Neural progenitor cell (in vitro differentiated cells): ENCODE measurements around the gene C11orf42.

ENCODE experiments used
- EZH2 ChIP-seq: fragments of 200-600 bp; sonication (generic); IDR thresholded peaks from 2 replicates; pipeline ENCODE4 v1.6.1; 2017; ENCODE audit warnings: antibody characterized with exemption, mild to moderate bottlenecking, moderate library complexity
- EZH2phosphoT487 ChIP-seq: fragments of 200-600 bp; sonication (generic); IDR thresholded peaks from 2 replicates; pipeline ENCODE4 v1.6.1; 2017; ENCODE audit warnings: antibody characterized with exemption
- TF ChIP-seq, protein P1 (sequence below): fragments of 200-600 bp; sonication (generic); IDR thresholded peaks from 2 replicates; pipeline ENCODE4 v1.5.1; 2017; ENCODE audit warnings: antibody characterized with exemption, mild to moderate bottlenecking

DNA sequence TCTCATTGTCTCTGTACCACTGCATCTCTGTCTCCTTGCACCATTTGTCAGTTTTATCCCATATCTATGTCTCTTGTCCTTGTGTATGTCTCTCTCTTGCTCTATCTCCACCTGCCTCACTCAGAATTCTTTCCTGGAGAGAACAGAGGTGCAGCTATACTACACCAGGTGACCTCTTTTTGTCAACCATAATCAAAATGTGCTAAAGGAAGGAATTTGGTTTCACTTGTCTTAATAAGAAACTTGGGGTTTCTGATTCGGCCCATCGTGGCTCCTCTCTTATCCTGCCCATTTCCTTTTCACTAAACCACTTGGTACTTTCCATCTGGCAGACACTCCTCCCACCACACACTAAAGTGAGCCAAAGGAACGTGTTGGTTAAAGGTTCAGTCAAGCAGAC, 2.0 kb upstream of the C11orf42 start:
- TF ChIP-seq EZH2 (no peak), EZH2phosphoT487 (no peak)
- TF ChIP-seq, protein P1, sequence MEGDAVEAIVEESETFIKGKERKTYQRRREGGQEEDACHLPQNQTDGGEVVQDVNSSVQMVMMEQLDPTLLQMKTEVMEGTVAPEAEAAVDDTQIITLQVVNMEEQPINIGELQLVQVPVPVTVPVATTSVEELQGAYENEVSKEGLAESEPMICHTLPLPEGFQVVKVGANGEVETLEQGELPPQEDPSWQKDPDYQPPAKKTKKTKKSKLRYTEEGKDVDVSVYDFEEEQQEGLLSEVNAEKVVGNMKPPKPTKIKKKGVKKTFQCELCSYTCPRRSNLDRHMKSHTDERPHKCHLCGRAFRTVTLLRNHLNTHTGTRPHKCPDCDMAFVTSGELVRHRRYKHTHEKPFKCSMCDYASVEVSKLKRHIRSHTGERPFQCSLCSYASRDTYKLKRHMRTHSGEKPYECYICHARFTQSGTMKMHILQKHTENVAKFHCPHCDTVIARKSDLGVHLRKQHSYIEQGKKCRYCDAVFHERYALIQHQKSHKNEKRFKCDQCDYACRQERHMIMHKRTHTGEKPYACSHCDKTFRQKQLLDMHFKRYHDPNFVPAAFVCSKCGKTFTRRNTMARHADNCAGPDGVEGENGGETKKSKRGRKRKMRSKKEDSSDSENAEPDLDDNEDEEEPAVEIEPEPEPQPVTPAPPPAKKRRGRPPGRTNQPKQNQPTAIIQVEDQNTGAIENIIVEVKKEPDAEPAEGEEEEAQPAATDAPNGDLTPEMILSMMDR, result no peak
